Endometrial microvascular endothelial cells (primary cell): Measurements from ENCODE around the gene DNAH7. TPM values are rescaled to one million over a fixed set of nuclear protein-coding genes. Genes with fewer than 3 reads are reported as not detected.
"Not testable (repeated sequence)": the region's sequence is repeated elsewhere in the genome, so short reads cannot be mapped to it uniquely, and the experiment has no call there.

ENCODE experiments used
- in situ Hi-C: cut with HindIII; loops from 2 replicates; pipeline ENCODE4 v1.10.0; 2017; ENCODE audit warnings: low sequenced_read_pairs, low pct_unique_long_range_greater_than_20kb; ENCODE audit errors: inconsistent ontology term
- total RNA-seq: library from RNA; depleted of rRNA; stranded (reverse); fragments of >200 nt; gene quantifications from one replicate; pipeline ENCODE4 v1.2.3, GENCODE V29; 2015; ENCODE audit errors: inconsistent ontology term

The DNAH7 gene
- total RNA-seq, 1 donor from 2014 or later = not detected

GRCh38 chr2:195709901-195710806 is 358.5 kb downstream of the DNAH7 start:
- in situ Hi-C loops = no loop called here

GRCh38 chr2:195706161-195706900 is 362.3 kb downstream of the DNAH7 start:
- in situ Hi-C loops = no loop called here

- in situ Hi-C loops = no loop called here
Measured at GRCh38 chr2:195700480-195700879, 368.2 kb downstream of the DNAH7 start.

GRCh38 chr2:195697681-195698220 is 370.9 kb downstream of the DNAH7 start:
- in situ Hi-C loops = no loop called here

- in situ Hi-C loops = no loop called here
Measured at GRCh38 chr2:195696012-195696411, 372.6 kb downstream of the DNAH7 start.

- in situ Hi-C loops = no loop called here
Measured at GRCh38 chr2:195695002-195695631, 373.5 kb downstream of the DNAH7 start.

- in situ Hi-C loops = no loop called here
Measured at GRCh38 chr2:195694553-195694952, 374.1 kb downstream of the DNAH7 start.

- in situ Hi-C loops = not testable (repeated sequence)
Measured at GRCh38 chr2:195692531-195692930, 376.1 kb downstream of the DNAH7 start.

Other genes starting within 250 kb of the DNAH7 start
- gene STK17B, start 102.7 kb upstream of the DNAH7 start, total RNA-seq = 15.9 TPM